Hypothalamus (tissue), 51 donors: ENCODE results near the gene HRH1.
A peak's percentile ranks its signal among the peaks of the same experiment; 100 is the strongest.
"Not testable (repeated sequence)": the region's sequence is repeated elsewhere in the genome, so short reads cannot be mapped to it uniquely, and the experiment has no call there.

Experiments used
- DNase-seq, 51 donors: peaks; one replicate each; lab custom pipeline; 2025; lab: John Stamatoyannopoulos, UW

Gene HRH1, protein sequence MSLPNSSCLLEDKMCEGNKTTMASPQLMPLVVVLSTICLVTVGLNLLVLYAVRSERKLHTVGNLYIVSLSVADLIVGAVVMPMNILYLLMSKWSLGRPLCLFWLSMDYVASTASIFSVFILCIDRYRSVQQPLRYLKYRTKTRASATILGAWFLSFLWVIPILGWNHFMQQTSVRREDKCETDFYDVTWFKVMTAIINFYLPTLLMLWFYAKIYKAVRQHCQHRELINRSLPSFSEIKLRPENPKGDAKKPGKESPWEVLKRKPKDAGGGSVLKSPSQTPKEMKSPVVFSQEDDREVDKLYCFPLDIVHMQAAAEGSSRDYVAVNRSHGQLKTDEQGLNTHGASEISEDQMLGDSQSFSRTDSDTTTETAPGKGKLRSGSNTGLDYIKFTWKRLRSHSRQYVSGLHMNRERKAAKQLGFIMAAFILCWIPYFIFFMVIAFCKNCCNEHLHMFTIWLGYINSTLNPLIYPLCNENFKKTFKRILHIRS

DNA sequence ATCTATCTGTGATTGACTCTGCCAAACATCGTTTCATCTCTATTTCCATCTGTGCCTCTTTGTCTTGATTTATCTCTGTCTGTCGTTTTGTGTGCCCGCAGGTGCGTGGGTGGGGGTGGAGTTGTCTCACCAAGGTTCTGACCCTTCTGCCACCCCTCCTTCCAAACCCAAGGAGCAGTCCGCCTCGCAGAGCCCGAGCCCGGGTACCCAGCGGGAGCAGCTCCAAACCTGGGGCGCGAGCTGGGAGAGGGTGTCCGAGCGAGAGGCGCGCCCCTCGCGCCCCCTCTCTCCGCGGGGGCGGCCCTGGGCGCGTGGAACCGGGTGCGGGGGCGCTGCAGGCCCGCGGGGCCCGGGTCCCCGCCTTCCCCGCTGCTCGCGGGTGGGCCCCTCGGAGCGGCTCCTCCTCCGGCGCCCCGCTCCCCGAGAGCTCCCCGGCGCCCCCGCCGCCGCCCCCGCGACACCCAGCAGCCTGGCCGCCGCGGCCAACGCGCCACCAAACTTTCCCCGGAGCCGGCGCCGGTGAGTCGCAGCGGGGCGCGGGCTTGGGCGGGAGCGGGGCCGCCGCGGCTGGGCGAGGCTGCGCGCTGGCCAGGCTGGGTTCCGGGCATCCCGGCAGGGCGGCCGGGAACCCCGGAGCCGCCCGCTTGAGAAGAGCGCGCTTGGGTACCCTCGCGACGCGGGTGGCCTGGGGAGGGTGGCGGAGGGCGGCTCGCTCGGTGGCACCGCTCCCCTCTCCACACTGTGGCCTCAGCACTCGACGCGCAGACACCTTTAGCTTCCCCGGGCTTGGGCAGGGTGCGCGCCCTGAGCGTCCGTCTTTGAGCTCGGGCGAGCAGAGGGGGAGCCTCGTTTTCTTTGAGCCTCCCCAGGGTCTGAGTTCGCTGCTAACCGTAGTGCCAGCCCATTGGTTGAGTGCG is at the start of gene HRH1:
Gene HRH1 (plus strand): TSS at position 458 of the 917 bp plus-strand sequence. CDS start 104,545 bp downstream, outside the sequence.
- DNase-seq = peak in 4 of 51 donors; percentile 19 to 39 (median 34)

DNA sequence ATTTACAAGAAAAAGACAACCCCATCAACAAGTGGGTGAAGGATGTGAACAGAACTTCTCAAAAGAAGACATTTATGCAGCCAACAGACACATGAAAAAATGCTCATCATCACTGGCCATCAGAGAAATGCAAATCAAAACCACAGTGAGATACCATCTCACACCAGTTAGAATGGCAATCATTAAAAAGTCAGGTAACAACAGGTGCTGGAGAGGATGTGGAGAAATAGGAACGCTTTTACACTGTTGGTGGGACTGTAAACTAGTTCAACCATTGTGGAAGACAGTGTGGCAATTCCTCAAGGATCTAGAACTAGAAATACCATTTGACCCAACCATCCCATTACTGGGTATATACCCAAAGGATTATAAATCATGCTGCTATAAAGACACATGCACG is 41.0 kb upstream of the HRH1 start:
- DNase-seq = not testable (repeated sequence)

DNA sequence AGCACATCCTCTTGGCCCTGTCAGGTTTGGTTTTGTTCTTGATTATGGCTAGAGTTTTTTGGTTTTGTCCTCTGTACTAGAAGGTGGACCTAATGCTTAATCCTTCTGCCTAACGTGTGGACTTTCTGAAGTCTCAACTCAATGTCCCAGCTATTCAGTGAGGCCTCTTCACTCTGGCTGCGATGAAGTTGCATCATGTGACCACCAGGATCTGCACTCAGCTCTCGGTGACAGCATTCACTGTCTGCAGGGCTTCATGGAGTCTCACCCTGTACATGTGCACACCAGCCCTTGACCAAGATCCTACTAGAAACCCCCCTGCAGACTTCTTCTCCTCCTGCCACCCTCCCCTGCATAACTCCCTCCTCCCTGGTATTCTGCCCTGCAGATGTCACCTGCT is 38.7 kb upstream of the HRH1 start:
- no peak for DNase-seq

DNA sequence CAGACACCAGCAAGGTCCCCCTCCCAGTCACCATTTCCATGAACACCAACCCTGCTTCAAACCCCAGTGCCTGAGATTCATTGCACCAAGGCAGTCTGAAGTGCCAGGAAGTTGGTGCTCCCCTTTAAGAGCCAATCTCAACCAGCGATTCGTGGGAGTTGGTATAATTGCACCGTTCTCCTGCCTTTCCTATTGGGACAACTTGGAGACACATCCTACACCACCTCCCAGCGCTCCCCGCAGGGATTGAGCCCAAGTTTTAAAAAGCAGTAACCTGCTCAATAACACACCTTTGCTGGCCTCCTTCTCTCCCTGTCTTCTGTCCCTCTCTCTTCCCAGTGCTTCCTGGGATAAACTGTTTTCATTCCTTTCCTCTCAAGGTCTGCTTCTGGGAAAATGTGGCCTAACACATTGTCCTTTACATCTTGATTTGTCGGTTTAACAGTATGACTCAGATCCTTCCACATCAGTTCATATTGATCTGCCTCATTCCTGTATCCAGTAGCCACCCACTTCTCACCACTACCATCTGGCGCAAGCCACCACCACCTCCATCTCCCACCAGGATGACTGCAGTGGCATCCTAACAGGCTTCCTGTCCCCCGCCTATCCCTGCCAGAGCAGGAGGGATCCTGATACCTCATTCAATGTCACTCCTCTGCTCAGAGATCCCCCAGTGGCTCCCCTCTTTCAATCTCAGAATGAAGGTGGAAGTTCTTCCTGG is 37.8 kb upstream of the HRH1 start:
- DNase-seq = peak in 1 of 51 donors; percentile 45

DNA sequence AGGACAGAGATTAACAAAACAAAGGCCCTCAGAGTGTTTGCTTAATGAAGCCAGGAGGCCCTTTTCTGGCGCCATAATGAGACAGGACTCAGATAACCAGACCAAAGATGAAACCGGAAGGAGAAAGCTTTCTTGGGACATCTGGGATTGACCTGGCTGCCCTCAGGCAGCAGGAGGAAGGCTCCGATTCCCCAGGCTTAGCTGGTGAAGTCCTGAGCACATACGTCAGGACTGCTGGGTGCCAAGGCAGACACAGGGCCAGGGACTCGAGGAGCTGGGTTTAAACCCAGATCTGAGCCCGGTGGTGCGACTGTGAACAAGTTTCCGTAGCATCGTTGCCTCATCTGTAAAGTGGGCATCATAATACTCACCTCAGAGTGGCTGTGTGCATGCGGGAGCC is 36.7 kb upstream of the HRH1 start:
- no peak for DNase-seq

DNA sequence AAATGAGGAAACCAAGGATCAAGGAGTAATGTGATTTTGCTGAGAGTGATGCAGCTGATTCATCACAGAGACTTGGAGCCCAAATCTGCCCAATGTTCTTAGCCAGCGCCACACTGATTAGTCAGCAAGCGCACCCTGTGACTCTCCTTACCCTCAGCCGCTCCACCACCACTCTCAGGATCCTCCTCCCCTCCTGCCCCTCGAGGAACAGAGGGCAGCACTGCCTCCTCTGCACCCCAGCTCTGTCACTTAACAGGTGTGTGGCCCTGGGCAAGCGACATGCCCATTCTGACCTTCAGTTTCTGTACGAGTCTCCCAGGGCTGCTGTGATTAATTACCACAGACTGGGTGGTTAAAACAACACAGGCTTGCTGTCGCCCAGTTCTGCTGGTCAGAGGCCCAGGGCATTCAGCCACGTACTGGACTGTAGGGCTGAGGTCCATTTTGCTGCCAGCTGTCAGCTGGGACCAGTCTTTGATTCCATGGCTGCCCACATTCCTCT is 36.1 kb upstream of the HRH1 start:
- no peak for DNase-seq

DNA sequence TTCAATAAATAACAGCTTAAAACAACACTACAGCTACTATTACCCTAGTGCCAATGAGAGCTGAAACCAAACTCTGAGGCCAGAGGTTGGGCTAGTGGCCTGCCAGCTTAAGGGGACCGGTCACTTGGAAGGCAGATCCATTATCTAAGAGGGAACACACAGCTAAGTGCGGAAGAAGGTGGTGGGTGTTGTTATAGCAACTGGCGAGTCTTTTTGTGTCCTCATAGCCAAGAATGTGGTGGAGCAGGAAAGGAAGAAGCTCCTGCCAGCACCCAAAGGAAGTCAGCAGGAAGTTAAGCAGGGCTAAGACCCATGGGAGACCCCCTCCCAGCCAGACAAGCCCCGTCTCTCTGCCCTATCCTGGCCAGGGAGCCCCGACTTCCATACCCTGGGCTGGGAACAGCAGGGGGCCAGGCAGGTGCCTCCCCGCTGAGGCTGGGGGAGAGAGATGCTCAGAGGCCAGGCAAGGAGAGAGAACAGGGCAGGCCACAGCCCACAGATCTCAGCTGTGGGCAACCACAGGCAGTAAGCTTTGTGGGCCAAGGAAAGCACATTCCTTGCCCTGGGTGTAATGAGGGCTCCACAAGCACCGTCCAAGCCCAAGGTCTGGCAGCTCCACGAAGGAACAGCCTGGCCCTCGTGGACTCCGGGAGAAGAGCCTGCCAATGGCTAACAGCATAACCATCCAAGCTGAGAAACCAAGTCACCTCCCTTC is 34.0 kb upstream of the HRH1 start:
- DNase-seq = no peak

DNA sequence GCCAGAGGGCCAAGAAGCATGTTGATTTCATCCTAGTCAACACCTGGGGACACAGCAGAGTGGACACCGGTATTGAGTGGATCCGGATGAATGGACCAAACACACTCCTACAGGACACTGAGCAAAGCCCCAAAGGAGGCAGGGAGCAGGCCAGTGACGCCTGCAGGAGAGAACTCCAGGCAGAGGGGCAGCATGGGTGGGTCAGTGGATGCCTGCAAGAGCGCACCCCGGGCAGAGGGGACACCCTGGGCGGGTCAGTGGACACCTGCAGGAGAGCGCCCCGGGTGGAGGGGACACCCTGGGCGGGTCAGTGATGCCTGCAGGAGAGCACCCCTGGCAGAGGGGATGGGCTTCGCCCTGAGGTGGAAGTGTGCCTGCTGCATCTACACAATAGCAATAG is 27.6 kb upstream of the HRH1 start:
- DNase-seq = no peak

DNA sequence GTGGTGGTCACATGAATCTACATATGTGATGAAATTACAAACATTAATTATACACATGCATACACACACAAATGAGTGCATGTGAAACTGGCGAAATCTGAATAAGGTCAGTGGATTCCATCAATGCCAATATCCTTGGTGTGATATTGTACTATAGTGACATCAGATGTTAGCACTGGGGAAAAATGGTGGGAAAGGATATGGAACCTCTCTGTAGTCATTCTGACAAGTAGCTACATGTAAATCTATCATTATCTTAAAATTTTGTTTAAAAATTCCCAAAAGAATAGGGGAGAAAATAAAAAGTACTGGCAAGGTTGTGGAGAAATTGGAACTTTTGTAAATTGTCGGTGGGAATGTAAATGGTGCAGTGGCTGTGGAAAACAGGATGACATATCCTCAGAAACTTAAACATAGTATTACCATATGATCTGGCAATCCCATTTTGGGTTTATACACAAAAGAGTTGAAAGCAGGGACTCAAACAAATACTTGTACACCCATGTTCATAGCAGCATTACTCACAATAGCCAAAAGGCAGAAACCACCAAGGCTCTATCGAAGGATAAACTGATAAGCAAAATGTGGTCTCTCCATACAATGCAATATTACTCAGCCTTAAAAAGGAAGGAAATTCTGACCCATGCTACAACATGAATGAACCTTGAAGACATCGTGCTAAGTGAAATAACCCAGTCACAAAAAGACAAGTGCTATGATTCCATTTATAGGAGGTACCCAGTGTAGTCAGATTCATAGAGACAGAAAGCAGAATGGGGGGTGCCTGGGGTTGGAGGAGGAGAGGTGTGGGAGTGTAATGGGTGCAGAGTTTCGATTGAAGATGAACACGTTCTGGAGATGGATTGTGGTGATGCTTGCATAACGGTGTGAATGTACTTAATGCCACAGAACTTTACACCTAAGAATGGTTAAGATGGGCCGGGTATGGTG is 25.3 kb upstream of the HRH1 start:
- DNase-seq = no peak

DNA sequence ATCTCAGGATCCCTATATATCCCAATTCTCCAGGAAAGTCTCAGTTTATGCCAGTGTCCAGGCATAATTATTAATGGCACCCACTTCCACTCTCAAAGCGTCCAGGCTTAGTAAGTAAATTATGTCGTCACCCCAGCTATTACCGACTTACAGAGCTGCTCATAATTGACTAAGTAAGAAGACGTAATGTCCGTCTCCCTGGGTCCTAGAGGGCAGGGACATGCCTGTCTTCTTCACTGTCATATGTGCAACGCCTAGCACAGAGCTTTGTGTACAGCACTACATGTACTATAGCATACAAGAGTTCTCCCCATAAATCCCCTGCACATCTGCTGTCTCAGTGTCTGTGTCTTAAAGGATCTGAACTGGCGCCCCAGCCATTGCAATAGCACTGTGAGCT is 23.9 kb upstream of the HRH1 start:
- no peak for DNase-seq

DNA sequence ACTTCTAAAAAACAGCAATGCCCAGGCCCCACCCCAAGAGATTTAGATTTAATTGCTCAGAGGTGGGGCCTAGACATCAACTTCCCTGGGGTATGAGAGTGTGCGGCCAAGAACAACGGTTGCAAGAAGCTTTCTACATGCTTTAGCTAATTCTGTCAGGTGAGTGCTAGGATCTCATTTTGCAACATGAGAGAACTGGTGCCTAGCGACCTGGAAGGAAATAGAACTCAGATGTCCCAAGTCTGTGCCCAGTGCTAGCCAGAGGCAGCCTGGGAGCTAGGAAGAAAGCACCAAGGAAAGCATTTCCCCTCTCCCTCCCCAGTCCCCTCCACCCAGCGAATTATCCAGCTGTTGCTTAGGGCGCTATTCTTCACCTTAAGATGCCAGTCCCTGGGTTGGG is 22.9 kb upstream of the HRH1 start:
- DNase-seq = no peak

DNA sequence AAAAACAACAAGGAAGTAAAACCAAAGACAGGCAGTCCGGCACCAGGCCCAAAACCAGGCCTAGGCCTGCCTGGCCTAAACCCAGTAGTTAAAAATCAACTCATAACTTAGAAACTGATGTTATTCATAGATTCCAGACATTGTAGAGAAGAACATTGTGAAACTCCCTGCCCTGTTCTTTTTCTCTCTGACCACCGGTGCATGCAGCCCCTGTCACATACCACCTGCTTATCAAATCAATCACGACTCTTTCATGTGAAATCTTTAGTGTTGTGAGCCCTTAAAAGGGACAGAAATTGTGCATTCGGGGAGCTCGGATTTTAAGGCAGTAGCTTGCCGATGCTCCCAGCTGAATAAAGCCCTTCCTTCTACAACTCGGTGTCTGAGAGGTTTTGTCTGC is 22.4 kb upstream of the HRH1 start:
- not testable (repeated sequence) for DNase-seq

DNA sequence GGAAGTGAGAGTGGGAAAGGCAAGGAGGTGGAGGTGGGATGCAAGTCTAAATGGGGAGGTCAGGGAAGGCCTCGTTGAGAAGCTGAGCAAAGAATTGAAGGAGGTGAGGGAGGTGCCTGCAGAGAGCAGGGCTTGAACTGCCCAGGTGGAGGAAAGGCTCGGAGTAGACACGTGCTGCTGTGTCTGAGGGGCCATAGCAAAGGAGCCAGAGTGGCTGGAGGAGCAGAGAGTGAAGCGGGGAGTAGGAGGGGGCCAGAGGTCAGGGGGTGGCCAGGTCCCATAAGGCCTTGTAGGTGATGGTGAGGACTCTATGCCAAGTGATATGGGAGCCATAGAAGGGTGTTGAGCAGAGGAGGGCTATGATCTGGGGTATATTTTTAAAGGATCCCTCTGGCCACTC is 21.4 kb upstream of the HRH1 start:
- no peak for DNase-seq

DNA sequence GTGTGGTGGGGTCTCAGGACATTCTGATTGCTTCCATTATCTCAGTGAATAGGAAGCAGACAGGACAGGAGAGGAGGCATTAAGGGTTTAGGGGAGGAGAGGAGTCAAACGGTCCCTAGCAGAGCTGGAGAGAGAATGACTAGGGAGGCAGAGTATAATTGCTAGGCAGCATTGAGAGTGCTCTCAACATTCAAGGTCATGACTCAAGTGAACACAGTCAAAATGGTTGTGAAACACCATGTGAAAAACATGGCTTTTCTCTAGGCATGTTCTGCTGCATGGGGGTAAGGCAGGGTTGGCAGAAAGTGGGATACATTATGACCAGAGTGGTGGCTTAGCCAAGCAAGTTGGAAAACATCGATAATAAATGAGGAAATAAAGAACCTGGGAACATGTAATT is 19.5 kb upstream of the HRH1 start:
- no peak for DNase-seq

DNA sequence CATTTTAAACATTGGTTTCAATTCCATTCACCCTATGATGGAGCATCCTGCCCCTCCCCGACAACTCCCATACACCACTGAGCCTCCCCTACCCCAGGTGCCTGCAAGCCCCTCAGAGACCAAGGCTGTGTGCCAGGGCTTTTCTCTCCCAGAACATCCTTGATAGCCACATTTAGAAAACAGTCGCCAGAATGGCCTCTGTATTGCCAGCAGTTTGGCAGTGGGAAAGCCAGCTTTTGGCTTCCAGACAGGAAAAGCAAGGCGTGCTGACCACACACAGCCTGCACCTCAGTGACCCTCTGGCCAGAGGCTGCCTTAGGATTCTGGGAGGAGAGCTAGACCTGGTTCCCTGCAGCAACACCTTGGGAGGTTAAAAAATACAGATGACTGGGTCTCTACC is 18.2 kb upstream of the HRH1 start:
- DNase-seq = no peak

DNA sequence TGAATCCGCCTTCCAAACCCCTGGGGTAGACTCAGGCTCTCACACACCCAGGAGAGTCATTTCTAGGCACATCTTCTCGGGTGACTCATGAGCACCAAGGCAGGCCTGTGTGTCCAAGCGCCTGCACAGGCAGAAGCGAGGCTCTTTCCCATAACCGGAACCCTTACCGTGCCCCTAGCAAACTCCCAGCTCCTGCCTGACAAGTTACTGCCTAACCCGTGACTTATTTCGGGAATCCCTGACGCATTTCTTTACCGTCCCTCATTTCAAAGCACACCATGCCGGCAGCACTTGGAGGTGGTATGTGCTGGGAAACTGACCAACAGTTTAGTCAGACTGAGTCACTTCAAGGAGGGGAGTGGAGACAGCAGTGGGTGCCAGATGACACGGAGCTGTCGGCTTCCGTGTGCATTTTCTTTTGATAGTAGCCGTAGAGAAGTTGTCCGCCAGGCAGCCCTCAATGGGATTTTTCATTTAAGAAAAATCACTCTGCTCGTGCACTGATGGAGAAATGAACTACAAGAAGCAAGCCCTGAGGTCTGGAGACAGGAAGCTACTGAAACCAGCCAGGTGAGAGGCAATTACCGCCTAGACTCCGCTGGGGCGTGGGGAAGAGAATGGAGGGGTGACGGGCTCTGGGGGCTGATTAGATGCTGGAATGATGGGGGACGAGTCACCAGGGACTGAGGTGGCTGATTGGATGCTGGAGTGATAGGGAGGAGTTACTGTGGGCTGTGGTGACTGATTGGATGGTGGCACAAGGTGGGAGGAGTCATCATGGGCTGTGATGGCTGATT is 17.3 kb upstream of the HRH1 start:
- DNase-seq = peak in 10 of 51 donors; percentile 2 to 74 (median 19)

DNA sequence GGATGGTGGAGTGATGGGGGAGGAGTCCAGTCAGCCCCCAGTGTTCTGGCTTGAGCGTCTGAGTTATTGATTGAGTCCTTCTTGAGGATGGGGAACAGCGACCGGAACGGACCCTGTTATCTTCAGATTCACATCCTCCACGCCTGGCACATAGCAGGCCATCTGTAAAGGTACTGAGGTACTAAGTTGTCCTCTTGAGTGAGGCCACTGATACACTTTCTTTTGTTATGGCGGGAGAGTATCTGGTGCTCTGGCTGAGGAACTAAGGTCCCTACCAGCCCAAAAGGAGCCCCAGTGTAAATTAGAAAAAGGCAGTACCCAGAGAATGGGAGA is 16.7 kb upstream of the HRH1 start:
- DNase-seq = no peak

DNA sequence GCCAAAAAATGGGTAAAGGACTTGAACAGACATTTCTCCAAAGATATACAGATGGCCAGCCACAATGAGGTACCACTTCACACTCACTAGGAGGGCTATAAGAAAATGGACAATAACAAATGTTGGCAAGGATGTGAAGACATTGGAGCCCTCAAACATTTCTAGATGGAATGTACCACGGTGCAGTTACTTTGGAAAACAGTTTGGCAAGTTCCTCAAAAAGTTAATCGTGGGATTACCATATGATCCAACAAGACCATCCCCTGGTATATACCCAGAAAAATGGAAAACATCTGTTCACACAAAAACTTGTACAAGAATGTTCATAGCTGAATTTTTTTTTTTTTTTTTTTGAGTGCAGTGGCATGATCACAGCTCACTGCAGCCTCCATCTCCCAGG is 15.9 kb upstream of the HRH1 start:
- no peak for DNase-seq
